K562 (cell line): Measurements from ENCODE around the gene DUOXA2. TPM values are rescaled to one million over a fixed set of nuclear protein-coding genes. Genes with fewer than 3 reads are reported as not detected.

Source experiments
- ATAC-seq: fragments of 200-7000 bp; cut with Tn5 transposase; 3 replicates; pipeline ENCODE4 v1.9.1; 2020; ENCODE audit warnings: moderate library complexity
- BruUV-seq: library from RNA; stranded (reverse); fragments of 400-500 nt; replicated peaks from 2 replicates; lab custom pipeline; 2021; lab: Mats Ljungman, UMichigan
- CTCF ChIA-PET: fragments of 300-600 bp; formaldehyde crosslinking; extraction: SDS; loops from one replicate; lab custom pipeline; 2021; ENCODE audit warnings: low intra/inter-chr PET ratio; lab: Yijun Ruan, JAX
- POLR2A ChIA-PET: fragments of 300-600, 350-650 bp; sonication (Branson Sonifier 250); formaldehyde crosslinking; extraction: SDS; loops from one replicate; lab custom pipeline; 2021; ENCODE audit warnings: antibody characterized with exemption, inconsistent platforms; lab: Yijun Ruan, JAX
- DNase-seq, 4 experiments: peaks; one replicate each; pipeline versions ENCODE4 v3.0.0 to v3.0.0-alpha.2; 2011 to 2018; ENCODE audit warnings: low spot score in 3 of 4, mixed read lengths in 3 of 4; ENCODE audit errors: extremely low read depth in 1 of 4
- FAIRE-seq: peaks from 2 replicates; lab custom pipeline; 2011; peaks lifted over from hg19 to GRCh38; lab: Jason Lieb, UNC
- H2AFZ ChIP-seq: 2 replicates; pipeline ENCODE4 v1.6.0; 2011; ENCODE audit warnings: low read depth, low read length, control low read depth, inconsistent platforms
- H3K27ac ChIP-seq: fragments of 200-600 bp; 3 replicates; pipeline ENCODE4 v1.8.0; 2011; ENCODE audit warnings: low read depth, mild to moderate bottlenecking, control low read depth, inconsistent platforms, low read length, moderate library complexity, mixed read lengths; ENCODE audit errors: extremely low read depth
- H3K27me3 ChIP-seq, 2 experiments: fragments of 300-600 bp in 1 of 2; 2 replicates in 1 of 2; 3 replicates in 1 of 2; pipeline versions ENCODE4 v1.6.0 to v1.8.0; 2011; ENCODE audit warnings: inconsistent platforms in 2 of 2, low read length in 2 of 2, mild to moderate bottlenecking in 1 of 2, mixed read lengths in 1 of 2, moderate library complexity in 1 of 2; ENCODE audit not compliant: control insufficient read depth in 2 of 2, insufficient read depth in 2 of 2
- H3K36me3 ChIP-seq: fragments of 300-600 bp; 3 replicates; pipeline ENCODE4 v1.8.0; 2011; ENCODE audit warnings: mild to moderate bottlenecking, low read length, inconsistent platforms; ENCODE audit not compliant: control insufficient read depth, insufficient read depth
- H3K4me1 ChIP-seq, 2 experiments: fragments of 200-600 bp in 1 of 2; replicated peaks in 1 of 2; 2 replicates in 1 of 2; 3 replicates in 1 of 2; pipeline versions ENCODE4 v1.5.1 to v1.8.0; 2011; ENCODE audit warnings: inconsistent platforms in 2 of 2, low read length in 2 of 2, mild to moderate bottlenecking in 1 of 2, mixed read lengths in 1 of 2, moderate library complexity in 1 of 2; ENCODE audit not compliant: control insufficient read depth in 2 of 2, insufficient read depth in 2 of 2
- H3K4me2 ChIP-seq: 2 replicates; pipeline ENCODE4 v1.6.1; 2011; ENCODE audit warnings: low read length, control low read depth, inconsistent platforms, mixed read lengths; ENCODE audit not compliant: insufficient read depth
- H3K4me3 ChIP-seq: fragments of 200-600 bp; sonication (generic), shearing (Covaris generic); 2 replicates; pipeline ENCODE4 v1.5.1; 2016; ENCODE audit warnings: control low read depth, inconsistent platforms
- H3K79me2 ChIP-seq: fragments of 200-600 bp; 3 replicates; pipeline ENCODE4 v1.8.0; 2011; ENCODE audit warnings: low read length, inconsistent platforms; ENCODE audit not compliant: control insufficient read depth, insufficient read depth
- H3K9ac ChIP-seq, 2 experiments: 2 replicates each; pipeline versions ENCODE4 v1.6.0 to v1.6.1; 2011; ENCODE audit warnings: low read depth in 2 of 2, low read length in 2 of 2, control low read depth in 1 of 2, inconsistent platforms in 1 of 2, mild to moderate bottlenecking in 1 of 2, mixed read lengths in 1 of 2; ENCODE audit not compliant: insufficient read depth in 1 of 2
- H3K9me1 ChIP-seq: one replicate; pipeline ENCODE4 v1.6.0; 2011; ENCODE audit warnings: inconsistent platforms, mild to moderate bottlenecking, low read length, moderate library complexity; ENCODE audit not compliant: control insufficient read depth, insufficient read depth
- H3K9me3 ChIP-seq: replicated peaks from 2 replicates; pipeline ENCODE4 v1.5.1; 2011; ENCODE audit warnings: low read depth, low read length, inconsistent platforms; ENCODE audit not compliant: control insufficient read depth, insufficient read depth
- H4K20me1 ChIP-seq: replicated peaks from 2 replicates; pipeline ENCODE4 v1.6.1; 2011; ENCODE audit warnings: low read length, inconsistent platforms, mixed read lengths; ENCODE audit not compliant: control insufficient read depth, insufficient read depth
- HMG20B ChIP-seq: fragments of 250-450 bp; sonication (Bioruptor Pico); IDR thresholded peaks from 2 replicates; pipeline ENCODE4 v1.5.0; 2021; ENCODE audit warnings: mild to moderate bottlenecking
- HMGN3 ChIP-seq: IDR thresholded peaks from 2 replicates; pipeline ENCODE4 v1.6.1; 2011; ENCODE audit warnings: borderline replicate concordance, low read depth, mild to moderate bottlenecking, mixed read lengths, low read length; ENCODE audit not compliant: insufficient read length; ENCODE audit errors: extremely low read depth
- MCM2 ChIP-seq: fragments of 450-650 bp; IDR thresholded peaks from 2 replicates; pipeline ENCODE4 v1.6.1; 2017; ENCODE audit warnings: low read depth, mild to moderate bottlenecking
- NCOA6 ChIP-seq: fragments of 450-650 bp; IDR thresholded peaks from 2 replicates; pipeline ENCODE4 v1.6.1; 2017; ENCODE audit warnings: mild to moderate bottlenecking
- NELFE ChIP-seq: IDR thresholded peaks from 2 replicates; pipeline ENCODE4 v1.6.1; 2011; ENCODE audit warnings: mild to moderate bottlenecking; ENCODE audit not compliant: insufficient read depth, insufficient read length
- POLR2G ChIP-seq: fragments of 200-400 bp; formaldehyde crosslinking; IDR thresholded peaks from 2 replicates; pipeline ENCODE4 v1.6.1; 2017; ENCODE audit warnings: low read depth, mild to moderate bottlenecking, antibody characterized with exemption, low read length, moderate library complexity
- RBBP5 ChIP-seq: fragments of 200-600 bp; sonication (generic); IDR thresholded peaks from 2 replicates; pipeline ENCODE4 v1.6.1; 2012; ENCODE audit warnings: borderline replicate concordance, mild to moderate bottlenecking, low read length, control low read depth, inconsistent platforms; ENCODE audit not compliant: insufficient read depth, poor library complexity, severe bottlenecking
- RBM17 ChIP-seq: fragments of 200-400 bp; formaldehyde crosslinking; IDR thresholded peaks from 2 replicates; pipeline ENCODE4 v1.6.1; 2017; ENCODE audit warnings: low read depth, mild to moderate bottlenecking, low read length, borderline replicate concordance
- SMAD2 ChIP-seq: fragments of 150-350 bp; IDR thresholded peaks from 2 replicates; pipeline ENCODE4 v1.6.1; 2014; ENCODE audit warnings: low read depth, mild to moderate bottlenecking, low read length
- SRSF9 ChIP-seq: fragments of 200-400 bp; formaldehyde crosslinking; IDR thresholded peaks from 2 replicates; pipeline ENCODE4 v1.6.1; 2017; ENCODE audit warnings: low read depth, low read length, borderline replicate concordance
- TRIM24 ChIP-seq, 2 experiments: fragments of 450-650 bp; IDR thresholded peaks; 2 replicates each; pipeline ENCODE4 v1.6.1; 2016
- ZFPM2 ChIP-seq: fragments of 250-450 bp; sonication (Bioruptor Pico); IDR thresholded peaks from 2 replicates; pipeline ENCODE4 v1.5.1; 2022; ENCODE audit warnings: mild to moderate bottlenecking
- WGBS: fragments of 100-300 bp; shearing (Covaris generic); methylation state at CpG from one replicate; pipeline ENCODE4 v1.1.6; 2016; ENCODE audit warnings: low coverage, mixed read lengths; ENCODE audit not compliant: insufficient coverage; ENCODE audit errors: missing lambda C conversion rate; 5-methylcytosine and 5-hydroxymethylcytosine counted together
- in situ Hi-C: fragments of 300-500 bp; cut with MboI; formaldehyde crosslinking; loops from 4 replicates; pipeline ENCODE4 v1.15.0; 2018; ENCODE audit warnings: inconsistent platforms, mixed read lengths
- intact Hi-C: fragments of 100-400 bp; cut with micrococcal nuclease; formaldehyde crosslinking; loops from 2 replicates; pipeline ENCODE4 v1.14.2; 2022
- polyA plus RNA-seq, 8 experiments: library from polyadenylated mRNA; depleted of rRNA in 4 of 8; stranded (reverse) in 5 of 8; unstranded in 3 of 8; fragments of >200 nt; fragmentation: Nextera tagmentation in 2 of 8; fragmentation: Illumina TruSeq in 1 of 8; extraction: Ambion mirVana in 2 of 8; extraction: Trizol in 1 of 8; gene quantifications; 2 replicates each; pipeline versions ENCODE4 v1.2.1 to v1.2.3, GENCODE V29; 2011 to 2014; ENCODE audit warnings: inconsistent platforms in 1 of 8, missing spikeins in 1 of 8
- total RNA-seq, 7 experiments: library from RNA; depleted of rRNA in 6 of 7; stranded (reverse); fragments of >200 nt in 6 of 7; fragmentation: Illumina TruSeq in 2 of 7; extraction: Trizol in 2 of 7; gene quantifications; 2 replicates each; pipeline versions ENCODE4 v1.2.1 to v1.2.3, GENCODE V29; 2011 to 2021; ENCODE audit warnings: low replicate concordance in 1 of 7
- TF ChIP-seq, protein P1 (sequence below): fragments of 250-450 bp; sonication (Bioruptor Pico); IDR thresholded peaks from 2 replicates; pipeline ENCODE4 v1.5.0; 2021; ENCODE audit warnings: mild to moderate bottlenecking, moderate library complexity
- TF ChIP-seq, protein P2 (sequence below): IDR thresholded peaks from 2 replicates; pipeline ENCODE4 v1.6.1; 2014; ENCODE audit warnings: antibody characterized with exemption
- TF ChIP-seq, protein P3 (sequence below): IDR thresholded peaks from 2 replicates; pipeline ENCODE4 v1.6.1; 2011; ENCODE audit warnings: borderline replicate concordance, low read depth, mild to moderate bottlenecking, moderate library complexity, low read length; ENCODE audit not compliant: insufficient read depth, poor library complexity, severe bottlenecking

DUOXA2 gene
- total and polyA plus RNA-seq, 9 of the 15 experiments (the other 6 are each of a cell fraction or from before 2014, with no cell fraction given) = not detected

DNA sequence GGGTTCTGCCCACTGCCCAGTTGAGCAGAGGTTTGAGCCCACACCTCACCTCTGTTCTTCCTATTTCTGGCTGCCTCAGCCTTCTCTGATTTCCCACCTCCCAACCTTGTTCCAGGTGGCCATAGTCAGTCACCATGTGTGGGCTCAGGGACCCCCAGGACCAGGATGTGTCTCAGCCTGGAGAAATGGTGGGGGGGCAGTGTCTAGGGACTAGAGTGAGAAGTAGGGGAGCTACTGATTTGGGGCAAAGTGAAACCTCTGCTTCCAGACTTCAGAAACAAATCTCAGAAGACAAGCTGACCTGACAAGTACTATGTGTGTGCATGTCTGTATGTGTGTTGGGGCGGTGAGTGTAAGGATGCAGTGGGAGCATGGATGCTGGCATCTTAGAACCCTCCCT is 50.8 kb downstream of the DUOXA2 start (continued):
- TF ChIP-seq, protein P1, sequence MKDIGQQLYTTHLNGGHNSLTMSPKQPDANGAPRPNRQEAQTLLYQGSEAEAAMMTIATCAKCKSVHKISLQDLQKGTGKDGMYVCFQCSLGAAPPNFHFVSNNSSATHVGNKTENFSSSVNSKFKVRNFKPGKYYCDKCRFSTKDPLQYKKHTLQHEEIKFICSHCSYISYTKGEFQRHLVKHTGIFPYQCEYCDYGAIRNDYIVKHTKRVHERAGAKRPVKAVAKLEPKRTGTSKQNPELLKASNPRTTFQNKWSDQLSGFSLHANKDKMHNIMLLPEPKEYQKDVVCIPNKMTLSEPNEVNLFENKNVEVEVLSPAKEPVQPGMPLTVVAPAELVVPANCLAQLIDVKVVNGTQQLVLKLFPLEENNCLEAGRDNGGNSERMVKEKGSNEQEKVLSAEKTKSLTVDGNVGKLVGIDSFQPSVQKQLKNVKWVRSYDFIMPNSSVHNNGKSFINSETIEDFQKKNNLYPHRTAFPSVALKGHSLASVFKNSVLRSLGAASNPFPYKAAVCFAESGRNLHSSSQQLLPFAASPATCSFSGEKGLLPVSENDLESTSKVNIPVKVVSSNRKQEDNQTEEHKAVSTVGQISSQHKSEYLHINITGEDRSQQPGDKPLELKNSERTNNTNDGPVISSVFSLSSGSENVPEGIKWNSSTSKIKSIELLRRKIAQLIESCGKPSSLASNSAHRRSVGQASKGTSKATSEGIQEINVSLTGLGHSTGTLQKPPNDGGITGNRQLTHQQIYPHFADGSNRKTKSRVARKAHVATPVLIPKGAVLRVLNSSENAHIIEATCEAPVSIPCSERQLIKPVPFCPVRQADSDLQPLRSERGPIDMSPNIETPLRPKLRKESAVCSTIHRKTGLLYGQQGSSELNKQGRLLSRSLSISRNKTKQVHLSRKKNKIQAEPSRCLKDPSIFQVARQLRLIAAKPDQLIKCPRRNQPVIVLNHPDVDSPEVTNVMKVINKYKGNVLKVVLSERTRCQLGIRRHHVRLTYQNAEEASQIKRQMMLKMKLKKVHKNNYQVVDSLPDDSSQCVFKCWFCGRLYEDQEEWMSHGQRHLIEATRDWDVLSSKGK (CRISPR knock-in tag) = no peak
- no peak for TF ChIP-seq POLR2G
- no peak for TF ChIP-seq ZFPM2 (CRISPR knock-in tag)
- no peak for TF ChIP-seq MCM2
- TF ChIP-seq NELFE = no peak
- no peak for TF ChIP-seq TRIM24 (IDR thresholded peaks at IDR 0.05)

DNA sequence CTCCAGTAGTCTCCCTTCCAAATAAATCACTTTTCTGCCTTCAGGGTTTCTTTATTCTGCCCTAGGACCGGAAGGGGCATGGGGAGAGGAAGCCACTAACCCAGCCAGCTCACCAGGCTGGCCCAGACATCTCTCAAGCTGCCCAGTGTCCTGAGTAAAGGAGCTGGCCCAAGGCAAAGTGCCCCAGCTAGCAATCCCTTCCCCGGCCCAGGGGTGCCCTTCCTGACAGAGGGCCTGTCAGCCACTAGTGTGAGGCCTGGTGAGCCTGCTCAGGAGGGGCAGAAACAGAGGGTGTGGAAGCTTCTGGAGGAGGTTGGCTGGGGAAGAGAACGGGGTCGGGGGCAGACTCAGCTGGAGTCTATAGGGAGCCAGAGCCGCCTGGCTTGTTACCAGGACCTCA is 51.4 kb downstream of the DUOXA2 start:
- intact Hi-C loops (loop anchor here (10.0 kb wide), 1 partner anchor 449 kb away; no protein-coding TSS in a partner anchor), in situ Hi-C loops (no loop called here)
- POLR2A ChIA-PET = interaction anchor here (0.6 to 2.4 kb wide), 4 partner anchors 10 to 486 kb away, joined by 3 to 14 read pairs (median 4); no protein-coding TSS in a partner anchor
- H3K9me1 ChIP-seq = no peaks in the 10 kb centered on the region
- FAIRE-seq (no peak), ATAC-seq (no peak), DNase-seq (no peak)
- H4K20me1 ChIP-seq = peaks cover 5% of the 10 kb centered on the region; the same call in 1 of the 2 replicates
- H3K79me2 ChIP-seq = peaks cover 3% of the 10 kb centered on the region; the same call in 1 of the 3 replicates
- H2AFZ ChIP-seq = no peak overlapping the region
- no peaks in the 10 kb centered on the region for H3K36me3 ChIP-seq
- peaks cover 31 to 50% of the 10 kb centered on the region in 2 experiments for H3K4me1 ChIP-seq
- H3K27me3 ChIP-seq = no peaks in the 10 kb centered on the region
- no peak overlapping the region for H3K9ac ChIP-seq
- no TSS peak for BruUV-seq
- H3K27ac ChIP-seq = no peak overlapping the region
- H3K4me2 ChIP-seq = no peak overlapping the region
- no peak overlapping the region for H3K4me3 ChIP-seq
- CTCF ChIA-PET = interaction anchor here (3.0 kb wide), 1 partner anchor 293 kb away, joined by 14 read pairs; no protein-coding TSS in a partner anchor
- no peaks in the 10 kb centered on the region for H3K9me3 ChIP-seq
- whole genome bisulfite sequencing = 93% methylated on average over 4 of the region's 5 CpGs
- TF ChIP-seq RBM17 = no peak
- TF ChIP-seq, protein P2, sequence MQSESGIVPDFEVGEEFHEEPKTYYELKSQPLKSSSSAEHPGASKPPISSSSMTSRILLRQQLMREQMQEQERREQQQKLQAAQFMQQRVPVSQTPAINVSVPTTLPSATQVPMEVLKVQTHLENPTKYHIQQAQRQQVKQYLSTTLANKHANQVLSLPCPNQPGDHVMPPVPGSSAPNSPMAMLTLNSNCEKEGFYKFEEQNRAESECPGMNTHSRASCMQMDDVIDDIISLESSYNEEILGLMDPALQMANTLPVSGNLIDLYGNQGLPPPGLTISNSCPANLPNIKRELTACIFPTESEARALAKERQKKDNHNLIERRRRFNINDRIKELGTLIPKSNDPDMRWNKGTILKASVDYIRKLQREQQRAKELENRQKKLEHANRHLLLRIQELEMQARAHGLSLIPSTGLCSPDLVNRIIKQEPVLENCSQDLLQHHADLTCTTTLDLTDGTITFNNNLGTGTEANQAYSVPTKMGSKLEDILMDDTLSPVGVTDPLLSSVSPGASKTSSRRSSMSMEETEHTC = no peak
- TF ChIP-seq SRSF9 = no peak
- TF ChIP-seq NCOA6 = no peak
- TF ChIP-seq RBBP5 = no peak
- TF ChIP-seq SMAD2 = no peak
- no peak for TF ChIP-seq HMG20B (CRISPR knock-in tag)
- TF ChIP-seq, protein P3, sequence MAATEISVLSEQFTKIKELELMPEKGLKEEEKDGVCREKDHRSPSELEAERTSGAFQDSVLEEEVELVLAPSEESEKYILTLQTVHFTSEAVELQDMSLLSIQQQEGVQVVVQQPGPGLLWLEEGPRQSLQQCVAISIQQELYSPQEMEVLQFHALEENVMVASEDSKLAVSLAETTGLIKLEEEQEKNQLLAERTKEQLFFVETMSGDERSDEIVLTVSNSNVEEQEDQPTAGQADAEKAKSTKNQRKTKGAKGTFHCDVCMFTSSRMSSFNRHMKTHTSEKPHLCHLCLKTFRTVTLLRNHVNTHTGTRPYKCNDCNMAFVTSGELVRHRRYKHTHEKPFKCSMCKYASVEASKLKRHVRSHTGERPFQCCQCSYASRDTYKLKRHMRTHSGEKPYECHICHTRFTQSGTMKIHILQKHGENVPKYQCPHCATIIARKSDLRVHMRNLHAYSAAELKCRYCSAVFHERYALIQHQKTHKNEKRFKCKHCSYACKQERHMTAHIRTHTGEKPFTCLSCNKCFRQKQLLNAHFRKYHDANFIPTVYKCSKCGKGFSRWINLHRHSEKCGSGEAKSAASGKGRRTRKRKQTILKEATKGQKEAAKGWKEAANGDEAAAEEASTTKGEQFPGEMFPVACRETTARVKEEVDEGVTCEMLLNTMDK = no peak
- TF ChIP-seq HMGN3 = no peak
